ENCODE results near the gene PTK6.
"Not testable (repeated sequence)": the region's sequence is repeated elsewhere in the genome, so short reads cannot be mapped to it uniquely, and the experiment has no call there.

Gene PTK6

DNA sequence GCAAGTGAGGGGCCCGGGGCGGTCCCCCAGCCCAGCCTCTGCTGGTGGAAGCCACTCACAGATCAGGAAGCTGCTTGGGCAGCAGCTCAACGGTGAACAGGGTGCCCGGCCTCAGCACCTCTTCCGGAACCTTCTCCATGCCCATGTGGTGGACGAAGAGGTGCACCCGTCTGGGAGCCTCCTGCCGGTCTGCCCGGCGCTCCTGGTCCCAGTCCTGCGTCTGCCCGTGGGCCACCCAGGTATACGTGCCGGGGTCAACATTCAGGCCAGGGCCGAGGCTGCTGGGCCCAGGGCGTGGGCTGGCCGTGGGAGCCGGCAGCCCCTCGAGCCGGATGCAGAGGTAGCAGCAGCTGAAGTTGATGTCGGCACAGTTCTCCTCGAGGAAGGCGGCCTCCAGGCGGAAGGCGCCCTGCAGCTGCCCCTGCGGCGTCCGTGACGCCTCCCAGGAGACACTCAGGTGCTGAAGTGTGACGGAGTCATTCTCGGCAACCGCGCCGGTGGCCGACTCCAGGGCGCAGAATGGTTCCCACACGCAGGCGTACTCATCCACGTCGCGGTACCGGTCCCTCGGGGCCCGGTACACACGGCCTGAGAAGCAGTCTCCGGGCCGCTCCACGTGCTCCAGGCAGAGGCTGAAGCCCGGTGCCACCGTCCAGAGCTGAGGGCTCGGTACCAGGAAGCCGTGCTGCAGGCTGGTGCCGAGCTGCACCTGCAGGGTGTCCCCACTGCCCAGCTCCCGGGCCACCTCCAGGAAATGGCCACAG, 25.5 kb upstream of the PTK6 start:
- Histone ChIP-seq H3K4me3 (ENCODE audit: low read length in 2 of 2) (no peak overlapping the region), H3K4me1 (ENCODE audit: control insufficient read depth in 2 of 2, insufficient read depth in 2 of 2, low read length in 2 of 2) (peaks cover 0 to 2% of the 10 kb centered on the region in 2 donors), H3K36me3 (ENCODE audit: control insufficient read depth in 2 of 2, insufficient read depth in 2 of 2, low read length in 2 of 2) (peaks cover 30 to 35% of the 10 kb centered on the region in 2 donors), H3K27ac (ENCODE audit: low read depth in 2 of 2, low read length in 2 of 2) (no peak overlapping the region), H3K27me3 (ENCODE audit: control insufficient read depth in 2 of 2, insufficient read depth in 2 of 2, low read length in 2 of 2) (no peaks in the 10 kb centered on the region), H3K9me3 (ENCODE audit: control insufficient read depth in 2 of 2, low read length in 2 of 2) (no peaks in the 10 kb centered on the region), H3K9ac (ENCODE audit: low read depth in 1 of 2, low read length in 2 of 2) (no peak overlapping the region)

DNA sequence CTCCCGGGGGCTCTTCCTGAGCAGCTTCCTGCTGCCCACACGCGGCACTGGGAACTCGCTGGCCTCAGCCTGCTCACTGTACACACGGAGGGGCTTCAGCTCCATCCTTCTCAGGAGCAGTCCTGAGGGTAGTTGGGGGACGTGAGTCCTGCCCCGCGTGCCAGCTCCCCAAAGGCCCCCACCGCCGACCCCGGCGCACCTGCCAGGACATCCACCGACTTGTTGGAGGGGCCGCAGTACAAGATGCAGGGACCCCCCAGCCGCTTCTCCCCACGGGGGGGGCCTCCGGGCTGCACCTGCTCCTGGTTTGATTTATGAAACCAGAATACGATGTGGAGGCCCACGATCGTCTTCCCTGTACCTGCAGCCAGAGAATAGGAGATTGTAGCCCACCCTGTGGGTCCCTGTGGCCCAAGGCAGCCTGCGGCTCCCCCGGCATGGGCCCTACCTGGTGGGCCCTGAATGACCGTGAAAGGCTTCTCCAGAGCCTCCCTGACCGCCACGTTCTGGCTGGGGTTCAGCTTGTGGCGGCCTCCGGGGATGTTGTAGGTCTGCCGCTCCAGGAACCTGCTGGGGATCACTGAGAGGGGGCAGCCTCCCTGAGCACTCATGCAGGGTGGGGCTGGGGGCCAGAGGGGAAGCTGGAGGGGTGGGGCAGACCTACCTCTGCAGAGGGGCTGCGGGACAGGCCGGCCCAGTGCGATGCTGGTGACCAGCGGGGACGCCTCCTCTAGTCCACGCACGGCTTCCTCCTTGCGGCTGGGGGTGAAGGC, 24.6 kb upstream of the PTK6 start:
- Histone ChIP-seq H3K9ac (ENCODE audit: low read depth in 1 of 2, low read length in 2 of 2) (no peak overlapping the region), H3K4me1 (ENCODE audit: control insufficient read depth in 2 of 2, insufficient read depth in 2 of 2, low read length in 2 of 2) (peaks cover 0 to 2% of the 10 kb centered on the region in 2 donors), H3K9me3 (ENCODE audit: control insufficient read depth in 2 of 2, low read length in 2 of 2) (no peaks in the 10 kb centered on the region), H3K27me3 (ENCODE audit: control insufficient read depth in 2 of 2, insufficient read depth in 2 of 2, low read length in 2 of 2) (no peaks in the 10 kb centered on the region), H3K4me3 (ENCODE audit: low read length in 2 of 2) (no peak overlapping the region), H3K27ac (ENCODE audit: low read depth in 2 of 2, low read length in 2 of 2) (no peak overlapping the region), H3K36me3 (ENCODE audit: control insufficient read depth in 2 of 2, insufficient read depth in 2 of 2, low read length in 2 of 2) (peaks cover 30 to 35% of the 10 kb centered on the region in 2 donors)

DNA sequence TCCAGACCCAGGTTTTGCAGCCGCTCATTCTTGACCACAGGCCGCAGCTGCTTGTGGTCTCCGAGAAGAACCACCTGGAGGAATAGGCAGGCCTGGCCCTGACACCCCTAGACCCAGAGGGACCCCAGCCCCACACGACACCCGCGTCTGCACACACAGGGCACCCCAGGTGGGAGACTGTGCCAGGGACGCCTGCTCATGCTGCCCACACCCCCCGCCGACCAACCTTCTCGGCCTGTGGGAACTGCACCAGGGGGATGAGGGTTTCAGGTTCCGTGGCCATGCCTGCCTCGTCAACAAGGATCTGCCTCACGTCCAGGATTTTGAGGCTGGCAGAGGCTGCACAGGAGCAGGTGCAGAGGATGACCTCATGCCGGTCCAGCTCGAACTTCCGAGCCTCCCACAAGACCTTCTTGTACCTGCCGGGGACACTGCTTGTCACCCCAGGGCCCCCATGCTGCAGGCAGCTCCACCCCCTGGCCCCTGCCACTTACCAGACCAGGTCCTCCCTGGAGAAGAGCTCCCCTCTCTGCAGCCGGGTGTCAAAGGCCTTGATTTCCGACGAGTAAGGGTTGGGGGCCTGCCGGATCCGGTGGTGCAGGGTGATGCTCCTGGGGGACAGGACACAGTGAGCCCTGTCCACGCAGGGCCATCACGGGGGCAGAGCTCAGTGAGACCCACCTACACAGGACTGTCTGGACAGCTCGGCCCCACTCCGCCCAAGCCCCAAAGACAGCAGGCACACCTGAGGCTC, 23.9 kb upstream of the PTK6 start:
- Histone ChIP-seq H3K9ac (ENCODE audit: low read depth in 1 of 2, low read length in 2 of 2) (no peak overlapping the region), H3K27me3 (ENCODE audit: control insufficient read depth in 2 of 2, insufficient read depth in 2 of 2, low read length in 2 of 2) (no peaks in the 10 kb centered on the region), H3K9me3 (ENCODE audit: control insufficient read depth in 2 of 2, low read length in 2 of 2) (no peaks in the 10 kb centered on the region), H3K36me3 (ENCODE audit: control insufficient read depth in 2 of 2, insufficient read depth in 2 of 2, low read length in 2 of 2) (peaks cover 29 to 35% of the 10 kb centered on the region in 2 donors), H3K4me1 (ENCODE audit: control insufficient read depth in 2 of 2, insufficient read depth in 2 of 2, low read length in 2 of 2) (peaks cover 0 to 2% of the 10 kb centered on the region in 2 donors), H3K4me3 (ENCODE audit: low read length in 2 of 2) (no peak overlapping the region), H3K27ac (ENCODE audit: low read depth in 2 of 2, low read length in 2 of 2) (no peak overlapping the region)

DNA sequence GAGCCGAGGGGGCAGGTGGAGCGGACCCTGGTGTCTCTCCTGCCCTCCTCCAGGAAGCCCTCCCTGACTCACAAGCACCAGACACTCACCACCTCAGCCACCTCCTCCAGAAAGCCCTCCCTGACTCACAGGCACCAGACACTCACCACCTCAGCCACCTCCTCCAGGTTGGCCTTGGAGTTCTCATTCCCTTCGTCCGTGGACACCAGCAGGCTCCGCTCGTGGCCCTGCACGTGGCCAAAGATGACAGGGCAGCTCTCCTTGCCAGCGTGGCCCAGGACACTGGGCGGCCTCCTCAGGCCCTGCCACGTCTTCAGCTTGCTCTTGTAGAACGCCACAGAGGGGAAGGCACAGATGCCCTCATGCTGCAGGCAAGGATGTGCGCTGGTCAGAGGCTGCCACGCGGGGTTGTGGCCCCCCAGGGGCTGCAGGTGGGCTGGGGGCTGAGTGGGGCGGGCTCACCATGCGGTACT, 23.2 kb upstream of the PTK6 start:
- Histone ChIP-seq H3K4me1 (ENCODE audit: control insufficient read depth in 2 of 2, insufficient read depth in 2 of 2, low read length in 2 of 2) (peaks cover 0 to 2% of the 10 kb centered on the region in 2 donors), H3K9ac (ENCODE audit: low read depth in 1 of 2, low read length in 2 of 2) (no peak overlapping the region), H3K9me3 (ENCODE audit: control insufficient read depth in 2 of 2, low read length in 2 of 2) (no peaks in the 10 kb centered on the region), H3K27me3 (ENCODE audit: control insufficient read depth in 2 of 2, insufficient read depth in 2 of 2, low read length in 2 of 2) (no peaks in the 10 kb centered on the region), H3K27ac (ENCODE audit: low read depth in 2 of 2, low read length in 2 of 2) (no peak overlapping the region), H3K4me3 (ENCODE audit: low read length in 2 of 2) (no peak overlapping the region), H3K36me3 (ENCODE audit: control insufficient read depth in 2 of 2, insufficient read depth in 2 of 2, low read length in 2 of 2) (peaks cover 23 to 35% of the 10 kb centered on the region in 2 donors)

DNA sequence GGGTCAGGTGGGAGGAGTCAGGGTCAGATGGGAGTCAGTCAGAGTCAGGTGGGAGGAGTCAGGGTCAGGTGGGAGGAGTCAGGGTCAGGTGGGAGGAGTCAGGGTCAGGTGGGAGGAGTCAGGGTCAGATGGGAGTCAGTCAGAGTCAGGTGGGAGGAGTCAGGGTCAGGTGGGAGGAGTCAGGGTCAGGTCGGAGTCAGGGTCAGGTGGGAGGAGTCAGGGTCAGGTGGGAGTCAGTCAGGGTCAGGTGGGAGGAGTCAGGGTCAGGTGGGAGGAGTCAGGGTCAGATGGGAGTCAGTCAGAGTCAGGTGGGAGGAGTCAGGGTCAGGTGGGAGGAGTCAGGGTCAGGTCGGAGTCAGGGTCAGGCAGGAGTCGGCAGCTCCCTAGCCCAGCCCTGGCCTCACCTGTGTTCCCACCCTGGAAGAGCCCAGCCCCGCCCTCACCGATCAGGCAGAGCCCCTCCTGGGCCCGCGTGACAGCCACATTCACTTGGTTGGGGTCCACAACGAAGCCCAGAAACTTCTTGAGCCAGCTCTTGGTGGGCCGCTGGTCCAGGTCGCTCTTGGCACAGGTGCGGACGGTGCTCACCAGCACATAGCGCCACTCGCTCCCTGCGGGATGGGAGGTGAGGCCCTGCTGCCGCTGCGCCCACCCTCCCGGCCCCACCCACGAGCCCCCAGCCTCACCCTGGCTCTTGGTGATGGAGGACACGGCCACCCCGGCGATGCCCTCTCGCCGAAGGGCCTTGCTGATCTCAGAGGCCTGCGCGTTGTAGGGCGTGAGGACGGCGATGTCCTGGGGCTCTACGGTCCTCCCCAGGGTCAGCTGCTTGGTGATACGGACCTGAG, 22.5 kb upstream of the PTK6 start:
- H3K27me3 ChIP-seq (ENCODE audit: control insufficient read depth in 2 of 2, insufficient read depth in 2 of 2, low read length in 2 of 2); H3K9me3 ChIP-seq (ENCODE audit: control insufficient read depth in 2 of 2, low read length in 2 of 2); H3K4me1 ChIP-seq (ENCODE audit: control insufficient read depth in 2 of 2, insufficient read depth in 2 of 2, low read length in 2 of 2); H3K4me3 ChIP-seq (ENCODE audit: low read length in 2 of 2); H3K27ac ChIP-seq (ENCODE audit: low read depth in 2 of 2, low read length in 2 of 2); H3K9ac ChIP-seq (ENCODE audit: low read depth in 1 of 2, low read length in 2 of 2): not testable (repeated sequence)
- peaks cover 22 to 31% of the 10 kb centered on the region in 2 donors for H3K36me3 ChIP-seq (ENCODE audit: control insufficient read depth in 2 of 2, insufficient read depth in 2 of 2, low read length in 2 of 2)

DNA sequence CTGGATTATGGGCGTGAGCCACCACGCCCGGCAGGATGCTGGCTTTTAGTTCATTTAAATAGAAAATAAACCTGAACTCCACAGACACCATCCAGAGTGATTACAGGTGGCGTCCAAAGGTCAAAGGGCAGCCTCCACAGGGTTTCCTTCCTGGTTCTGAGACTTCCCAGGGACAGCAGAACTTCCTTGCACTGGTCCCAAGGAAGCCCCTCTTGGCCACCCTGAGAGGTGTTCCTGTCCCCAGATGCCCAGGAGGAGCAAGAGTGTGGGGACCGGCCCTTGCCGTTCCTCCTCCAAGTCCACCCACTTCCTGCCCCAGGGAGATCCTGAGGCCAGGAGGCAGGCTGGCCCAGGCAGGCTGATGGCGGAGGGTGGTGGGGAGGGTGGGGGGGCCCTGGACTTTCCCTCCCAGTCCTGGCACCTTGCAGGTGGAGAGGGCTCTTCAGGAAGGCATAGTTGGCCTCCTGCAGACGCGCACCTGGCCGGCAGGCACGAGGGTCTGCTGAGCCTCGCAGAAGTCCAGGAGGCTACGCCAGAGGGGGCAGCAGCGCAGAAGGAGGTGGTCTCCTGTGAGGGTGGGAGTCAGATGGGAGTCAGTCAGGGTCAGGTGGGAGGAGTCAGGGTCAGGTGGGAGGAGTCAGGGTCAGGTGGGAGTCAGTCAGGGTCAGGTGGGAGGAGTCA, 21.8 kb upstream of the PTK6 start:
- H3K27ac ChIP-seq (ENCODE audit: low read depth in 2 of 2, low read length in 2 of 2), result no peak overlapping the region
- peaks cover 18 to 25% of the 10 kb centered on the region in 2 donors for H3K36me3 ChIP-seq (ENCODE audit: control insufficient read depth in 2 of 2, insufficient read depth in 2 of 2, low read length in 2 of 2)

DNA sequence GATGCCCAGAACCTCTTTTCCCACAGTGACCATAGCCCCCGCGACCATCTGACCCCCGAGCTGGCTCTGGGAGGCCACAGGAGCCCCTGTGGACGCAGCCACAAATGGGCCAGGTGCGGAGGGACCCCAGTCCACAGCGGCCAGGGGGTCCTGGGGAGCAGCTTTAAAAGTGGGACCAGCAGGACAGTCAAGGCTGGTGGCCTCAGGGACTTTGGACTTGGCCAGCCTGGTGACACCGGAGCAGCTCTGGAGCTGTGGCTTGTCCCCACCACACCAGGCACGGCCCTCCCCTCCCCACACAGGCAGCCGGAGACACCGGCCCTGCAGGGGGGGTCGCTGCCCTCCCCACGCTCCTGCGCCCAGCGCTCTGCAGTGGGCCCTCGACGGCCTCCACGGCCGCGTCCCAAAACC, 20.3 kb upstream of the PTK6 start:
- Histone ChIP-seq H3K27me3 (ENCODE audit: control insufficient read depth in 2 of 2, insufficient read depth in 2 of 2, low read length in 2 of 2) (no peaks in the 10 kb centered on the region), H3K4me3 (ENCODE audit: low read length in 2 of 2) (no peak overlapping the region), H3K9me3 (ENCODE audit: control insufficient read depth in 2 of 2, low read length in 2 of 2) (no peaks in the 10 kb centered on the region), H3K36me3 (ENCODE audit: control insufficient read depth in 2 of 2, insufficient read depth in 2 of 2, low read length in 2 of 2) (peaks cover 7 to 14% of the 10 kb centered on the region in 2 donors), H3K9ac (ENCODE audit: low read depth in 1 of 2, low read length in 2 of 2) (no peak overlapping the region), H3K27ac (ENCODE audit: low read depth in 2 of 2, low read length in 2 of 2) (no peak overlapping the region), H3K4me1 (ENCODE audit: control insufficient read depth in 2 of 2, insufficient read depth in 2 of 2, low read length in 2 of 2) (peaks cover 3 to 5% of the 10 kb centered on the region in 2 donors)

More for the DNA sequence above, 21.8 kb upstream of the PTK6 start:
- no peaks in the 10 kb centered on the region for H3K27me3 ChIP-seq (ENCODE audit: control insufficient read depth in 2 of 2, insufficient read depth in 2 of 2, low read length in 2 of 2)
- H3K9me3 ChIP-seq (ENCODE audit: control insufficient read depth in 2 of 2, low read length in 2 of 2), result no peaks in the 10 kb centered on the region
- no peak overlapping the region for H3K9ac ChIP-seq (ENCODE audit: low read depth in 1 of 2, low read length in 2 of 2)
- H3K4me3 ChIP-seq (ENCODE audit: low read length in 2 of 2), result no peak overlapping the region
- peaks cover 0 to 2% of the 10 kb centered on the region in 2 donors for H3K4me1 ChIP-seq (ENCODE audit: control insufficient read depth in 2 of 2, insufficient read depth in 2 of 2, low read length in 2 of 2)

DNA sequence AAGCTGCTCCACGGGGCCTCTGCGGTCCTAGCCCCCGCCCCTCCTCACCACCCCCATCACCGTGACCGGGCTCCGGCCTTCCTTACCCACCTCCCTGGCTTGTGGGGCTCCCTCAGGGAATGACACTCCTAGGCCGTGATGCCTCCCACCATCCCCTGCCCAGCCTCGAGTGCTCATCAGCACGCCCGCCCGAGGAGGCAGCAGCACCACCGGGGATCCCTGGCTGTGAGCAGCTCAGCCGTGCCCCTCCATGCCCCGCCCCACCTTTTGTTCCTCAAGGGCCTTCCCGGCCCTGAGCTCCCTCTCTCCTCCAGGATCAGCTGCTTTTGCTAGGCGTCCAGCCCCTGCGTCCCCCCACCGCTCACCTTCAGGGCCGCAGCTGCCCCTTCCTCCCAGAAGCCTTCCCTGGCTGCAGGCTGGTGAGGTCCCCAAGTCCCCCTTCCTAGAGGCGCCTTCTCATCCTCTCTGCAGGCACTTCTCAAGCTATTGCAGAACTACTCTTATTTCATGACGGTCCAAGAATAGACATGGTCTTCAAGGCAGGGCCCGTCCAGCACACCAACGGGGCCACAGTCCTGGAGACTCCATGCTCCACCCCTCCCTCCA, 19.8 kb upstream of the PTK6 start:
- Histone ChIP-seq H3K9me3 (ENCODE audit: control insufficient read depth in 2 of 2, low read length in 2 of 2) (no peaks in the 10 kb centered on the region), H3K36me3 (ENCODE audit: control insufficient read depth in 2 of 2, insufficient read depth in 2 of 2, low read length in 2 of 2) (peaks cover 7 to 13% of the 10 kb centered on the region in 2 donors), H3K27me3 (ENCODE audit: control insufficient read depth in 2 of 2, insufficient read depth in 2 of 2, low read length in 2 of 2) (no peaks in the 10 kb centered on the region), H3K4me1 (ENCODE audit: control insufficient read depth in 2 of 2, insufficient read depth in 2 of 2, low read length in 2 of 2) (peaks cover 5 to 6% of the 10 kb centered on the region in 2 donors), H3K27ac (ENCODE audit: low read depth in 2 of 2, low read length in 2 of 2) (no peak overlapping the region), H3K9ac (ENCODE audit: low read depth in 1 of 2, low read length in 2 of 2) (no peak overlapping the region), H3K4me3 (ENCODE audit: low read length in 2 of 2) (no peak overlapping the region)
